NCI-H2107 (cell line): Measurements from ENCODE around the gene PRPSAP1.

Experiments
- DNase-seq: peaks from one replicate; lab custom pipeline; 2025; lab: John Stamatoyannopoulos, UW

Gene PRPSAP1

DNA sequence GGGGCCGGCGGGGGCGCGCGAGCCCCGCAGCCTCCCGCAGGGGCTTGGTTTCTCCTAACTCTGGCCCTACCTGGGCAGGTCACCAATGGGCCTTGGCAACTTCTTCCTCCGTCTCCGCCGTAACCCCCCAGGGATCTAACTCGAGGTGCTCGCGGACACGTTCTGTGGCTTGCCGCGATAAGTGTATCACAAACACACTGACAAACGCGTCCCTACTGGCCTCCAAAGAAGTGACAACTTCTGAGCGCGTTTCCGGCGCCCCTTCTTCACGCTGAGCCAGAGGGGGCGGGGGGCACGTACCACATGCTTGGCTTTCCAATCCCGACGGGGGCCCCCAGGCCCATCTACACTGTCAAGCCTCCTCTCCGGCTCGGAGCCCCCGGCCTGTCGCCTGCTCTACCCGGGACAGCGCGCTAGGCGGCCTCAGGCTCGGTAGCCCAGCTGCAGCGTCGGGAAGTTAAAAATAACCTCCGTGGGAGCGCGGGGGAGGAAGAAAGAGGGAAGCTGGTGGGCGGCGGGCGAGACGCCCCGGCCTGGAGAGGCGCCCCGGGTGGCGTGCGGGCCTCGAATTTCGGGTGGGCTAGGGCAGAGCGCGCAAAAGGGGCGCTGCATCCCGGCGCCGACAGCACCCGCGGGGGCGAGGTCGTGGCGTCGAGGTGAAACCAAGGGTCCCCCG lies 30.0 kb upstream of the PRPSAP1 start:
- DNase-seq = no peak

DNA sequence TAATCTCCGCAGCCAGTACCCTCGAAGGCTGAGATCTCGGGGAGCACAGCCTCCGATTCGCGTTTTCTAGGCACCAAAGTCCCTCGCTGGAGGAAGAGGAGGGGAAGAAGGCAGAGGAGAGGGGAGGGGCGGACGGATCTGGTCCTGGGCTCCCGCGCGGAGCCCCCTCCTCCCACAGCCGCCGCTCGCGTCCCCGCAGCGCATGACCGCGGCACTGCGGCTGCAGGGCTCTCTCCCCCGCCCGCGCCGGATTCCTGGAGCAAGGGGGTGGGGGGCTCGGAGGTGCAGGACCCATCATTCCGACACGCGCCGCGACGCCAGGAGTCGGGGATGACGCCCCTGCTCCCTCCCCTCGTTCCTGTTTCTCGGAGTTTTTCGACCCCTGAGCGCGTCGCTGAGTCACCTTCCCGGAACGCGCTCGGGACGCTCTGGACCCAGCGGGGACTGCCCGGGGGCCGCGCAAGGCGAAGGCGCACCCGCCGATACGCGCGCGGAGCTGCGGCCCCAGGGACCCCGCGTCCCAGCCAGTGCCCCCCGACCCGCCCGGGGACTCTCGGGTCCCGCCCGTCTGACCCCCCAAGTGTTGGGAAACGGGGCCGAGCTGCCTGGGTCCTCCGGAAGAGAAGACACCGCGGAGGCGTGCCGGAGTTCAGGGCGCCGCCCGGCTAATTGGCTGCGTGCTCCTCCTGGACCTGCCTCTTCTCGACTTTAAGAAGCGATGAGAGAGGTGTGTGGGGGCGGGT lies 29.3 kb upstream of the PRPSAP1 start:
- DNase-seq = no peak

DNA sequence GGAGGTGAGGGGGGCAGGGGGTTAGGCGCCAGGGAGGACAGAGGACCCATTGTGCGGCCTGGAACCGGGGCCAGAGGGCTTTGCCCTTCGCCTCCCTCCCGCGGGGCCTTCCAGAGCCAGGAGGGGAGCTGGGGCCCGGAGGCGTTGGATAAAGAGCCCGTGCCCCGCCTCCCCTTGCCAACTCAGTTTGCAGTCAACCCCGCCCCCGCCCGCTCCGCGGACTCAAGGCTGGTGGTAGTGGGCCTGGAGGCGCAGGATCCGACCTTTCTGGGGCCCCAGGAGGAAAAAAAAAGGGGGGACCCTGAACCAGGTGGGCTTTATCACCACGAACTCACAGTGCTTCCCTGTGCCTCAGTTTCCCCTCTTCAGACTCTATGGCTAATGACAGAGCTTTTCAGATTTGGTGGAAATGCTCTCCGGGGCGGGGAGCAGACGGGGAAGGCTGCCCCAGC lies 28.7 kb upstream of the PRPSAP1 start:
- DNase-seq = no peak

DNA sequence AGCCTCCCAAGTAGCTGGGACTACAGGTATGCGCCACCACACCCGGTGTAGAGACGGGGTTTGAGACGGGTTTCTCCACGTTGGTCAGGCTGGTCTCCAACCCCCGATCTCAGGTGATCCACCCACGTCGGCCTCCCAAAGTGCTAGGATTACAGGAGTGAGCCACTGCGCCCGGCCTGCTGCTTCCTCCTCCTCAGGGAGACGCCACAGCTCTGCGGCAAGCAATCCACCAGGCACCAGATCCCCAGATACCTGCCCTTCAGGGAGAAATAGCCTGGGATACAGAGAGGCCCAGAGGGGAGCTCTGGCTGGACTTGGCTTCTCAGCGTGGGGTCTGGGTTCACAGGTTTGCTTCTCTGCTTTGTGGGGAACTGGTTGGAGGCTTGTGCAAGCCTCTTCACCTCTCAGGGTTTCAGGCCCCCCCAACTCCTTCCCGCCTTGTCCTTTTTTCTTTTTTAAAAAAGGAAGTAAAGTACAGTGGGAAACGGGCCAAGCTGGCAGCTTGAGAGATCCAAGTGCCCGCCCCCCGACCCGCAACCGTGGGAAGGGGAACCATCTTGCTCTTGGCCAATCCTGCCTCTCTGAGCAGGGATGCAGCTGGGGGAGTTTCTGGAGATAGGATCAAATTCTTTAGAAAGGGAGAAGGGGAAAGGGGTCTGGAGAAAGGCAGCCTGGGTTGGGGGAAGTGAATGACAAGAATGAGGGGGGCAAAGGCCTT lies 28.1 kb upstream of the PRPSAP1 start:
- no peak for DNase-seq

DNA sequence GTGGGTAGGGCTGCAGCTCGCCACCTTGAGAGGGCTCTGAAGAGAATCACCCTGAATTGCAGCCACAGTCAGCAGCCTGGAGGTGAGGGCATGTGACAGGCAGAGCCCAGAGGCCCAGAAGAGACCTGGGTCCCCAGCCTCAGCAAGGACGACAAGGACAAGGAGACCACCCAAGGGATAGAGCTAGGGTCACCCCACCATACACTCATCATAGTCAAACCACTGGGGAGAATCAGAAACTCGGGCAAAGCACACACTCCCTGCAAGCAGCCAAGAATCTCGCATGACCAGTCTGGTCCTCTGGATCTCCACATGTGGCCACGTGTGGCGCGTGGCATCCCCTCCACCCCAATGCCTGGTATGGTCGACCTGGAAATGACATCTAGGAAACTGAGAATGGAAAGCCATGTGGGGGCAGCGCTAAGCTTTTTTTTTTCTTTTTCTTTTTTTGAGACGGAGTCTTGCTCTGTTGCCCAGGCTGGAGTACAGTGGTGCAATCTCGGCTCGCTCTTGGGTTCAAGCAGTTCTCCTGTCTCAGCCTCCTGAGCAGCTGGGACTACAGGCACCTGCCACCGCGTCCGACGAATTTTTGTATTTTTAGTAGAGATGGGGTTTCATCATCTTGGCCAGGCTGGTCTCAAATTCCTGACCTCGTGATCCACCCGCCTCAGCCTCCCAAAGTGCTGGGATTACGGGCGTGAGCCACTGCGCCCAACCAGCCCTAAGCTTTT lies 26.1 kb upstream of the PRPSAP1 start:
- DNase-seq = no peak

DNA sequence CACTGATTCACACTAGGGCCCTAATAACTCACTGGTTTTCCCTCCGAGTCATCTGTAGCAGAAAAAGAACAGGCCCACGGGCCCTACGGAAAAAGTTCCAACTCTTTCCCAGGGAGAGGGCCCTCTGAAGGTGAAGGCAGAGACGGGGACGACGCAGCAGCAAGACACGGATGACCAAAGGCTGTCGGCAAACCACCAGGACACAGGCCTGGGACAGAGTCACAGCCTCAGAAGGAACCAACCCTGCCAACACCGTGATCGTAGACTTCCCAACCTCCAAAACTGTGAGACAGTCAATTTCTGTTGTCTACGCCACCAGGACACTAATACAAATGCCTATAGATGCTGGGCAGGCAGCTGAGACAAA lies 25.5 kb upstream of the PRPSAP1 start:
- no peak for DNase-seq

DNA sequence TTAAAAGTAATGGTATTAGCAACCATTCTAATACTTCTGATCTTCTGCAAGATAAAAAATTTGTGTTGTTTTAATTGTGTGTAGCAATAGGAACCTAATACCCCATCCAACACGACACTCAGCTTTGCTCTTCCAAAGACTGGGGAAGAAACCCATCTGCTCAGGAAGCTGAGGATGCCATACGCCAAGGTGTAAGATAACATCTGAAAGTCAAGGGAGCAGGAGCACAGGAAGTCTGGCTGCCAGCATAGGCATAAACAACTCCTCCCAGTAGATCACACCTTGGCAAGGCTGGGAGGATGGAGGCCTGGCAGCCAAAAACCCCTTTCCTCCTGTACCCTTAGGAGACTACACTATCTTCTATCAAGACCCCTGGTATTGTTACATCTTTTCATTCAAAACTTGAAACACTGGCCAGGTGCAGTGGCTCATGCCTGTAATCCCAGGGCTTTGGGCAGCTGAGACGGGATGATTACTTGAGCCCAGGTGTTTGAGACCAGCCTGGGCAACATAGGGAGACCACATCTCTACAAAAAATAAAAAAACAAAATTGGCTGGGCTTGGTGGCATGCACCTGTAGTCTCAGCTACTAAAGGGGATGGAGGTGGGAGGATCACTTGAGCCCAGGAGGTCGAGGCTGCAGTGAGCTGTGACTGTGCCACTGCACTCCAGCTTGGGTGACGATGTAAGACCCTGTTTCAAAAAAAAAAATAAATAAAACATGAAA lies 25.0 kb upstream of the PRPSAP1 start:
- DNase-seq = no peak

DNA sequence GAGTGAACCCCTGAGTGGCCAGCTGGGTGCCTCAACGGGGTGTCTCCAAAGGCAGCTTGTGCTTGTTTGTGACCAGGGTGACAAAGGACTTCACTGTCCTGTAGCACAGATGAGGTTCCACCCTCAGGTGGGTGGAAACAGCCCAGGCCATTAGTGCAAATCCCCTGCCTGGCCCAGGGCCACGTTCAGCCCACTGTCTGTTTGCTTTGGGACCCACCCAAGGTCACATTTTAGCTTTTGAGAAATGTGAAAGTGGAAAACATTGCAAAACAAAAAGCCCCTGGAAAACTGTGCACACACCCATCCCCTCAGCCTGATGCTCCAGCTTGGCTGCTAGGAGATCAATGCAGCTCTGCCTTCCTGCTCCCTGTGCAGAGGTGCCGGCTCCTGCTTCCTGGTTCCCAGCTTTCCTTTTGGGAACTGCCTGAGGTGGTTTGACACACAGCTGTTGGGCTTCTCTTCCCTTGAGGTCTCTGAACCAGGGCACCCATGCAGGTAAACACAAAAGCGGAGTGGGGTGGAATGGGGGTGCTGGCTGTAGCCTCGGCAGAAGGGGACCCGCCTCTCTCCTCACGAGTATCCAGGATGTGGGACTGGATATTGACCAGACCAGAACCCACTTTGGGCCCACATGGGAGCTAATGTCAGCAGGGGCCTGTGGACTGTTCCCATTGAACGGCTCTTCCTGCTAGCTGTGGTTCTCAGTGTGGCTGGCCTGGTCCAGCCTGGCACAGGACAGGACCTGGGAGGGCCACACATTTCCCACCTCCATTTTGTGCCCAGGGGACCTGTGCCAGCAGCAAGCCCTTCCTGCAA lies 22.8 kb upstream of the PRPSAP1 start:
- DNase-seq = no peak

DNA sequence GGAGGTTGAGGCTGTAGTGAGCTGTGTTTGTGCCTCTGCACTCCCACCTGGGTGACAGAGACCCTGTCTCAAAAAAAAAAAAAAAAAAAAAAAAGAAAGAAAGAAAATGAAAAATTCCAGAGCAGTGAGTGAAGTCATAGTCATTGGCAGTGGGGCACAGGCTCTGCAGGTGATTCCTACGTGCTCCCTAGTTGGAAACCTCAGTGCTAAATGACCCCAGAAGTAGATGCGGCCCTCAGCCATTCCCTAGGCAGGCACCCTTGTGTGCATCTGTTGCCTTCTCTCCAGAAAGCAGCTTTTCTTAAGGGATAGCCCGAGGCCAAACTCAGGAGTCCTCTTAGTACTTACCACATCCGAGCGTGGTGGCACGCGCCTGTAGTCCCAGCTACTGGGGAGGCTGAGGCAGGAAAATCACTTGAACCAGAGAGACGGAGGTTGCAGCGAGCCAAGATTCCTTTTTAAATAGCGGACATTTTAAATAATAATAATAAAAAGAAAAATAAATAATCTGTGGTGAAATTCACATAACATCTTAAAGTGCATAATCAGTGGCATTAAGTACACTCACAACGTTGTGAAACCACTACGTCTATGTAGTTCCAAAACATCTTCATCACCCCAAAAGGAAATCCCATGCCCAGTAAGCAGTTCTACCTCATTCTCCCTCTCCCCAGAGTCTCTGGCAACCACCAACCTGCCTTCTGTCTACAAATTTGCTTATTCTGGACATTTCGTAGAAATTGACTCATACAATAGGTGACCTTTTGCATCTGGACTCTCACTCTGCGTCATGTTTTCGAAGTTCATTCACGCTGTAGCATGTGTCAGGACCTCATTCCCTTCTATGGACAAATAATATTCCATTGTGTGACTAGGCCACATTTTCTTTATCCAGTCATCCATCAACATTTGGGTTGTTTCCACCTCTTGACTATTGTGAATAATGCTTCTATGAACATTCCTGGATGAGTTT lies 18.2 kb upstream of the PRPSAP1 start:
- no peak for DNase-seq

DNA sequence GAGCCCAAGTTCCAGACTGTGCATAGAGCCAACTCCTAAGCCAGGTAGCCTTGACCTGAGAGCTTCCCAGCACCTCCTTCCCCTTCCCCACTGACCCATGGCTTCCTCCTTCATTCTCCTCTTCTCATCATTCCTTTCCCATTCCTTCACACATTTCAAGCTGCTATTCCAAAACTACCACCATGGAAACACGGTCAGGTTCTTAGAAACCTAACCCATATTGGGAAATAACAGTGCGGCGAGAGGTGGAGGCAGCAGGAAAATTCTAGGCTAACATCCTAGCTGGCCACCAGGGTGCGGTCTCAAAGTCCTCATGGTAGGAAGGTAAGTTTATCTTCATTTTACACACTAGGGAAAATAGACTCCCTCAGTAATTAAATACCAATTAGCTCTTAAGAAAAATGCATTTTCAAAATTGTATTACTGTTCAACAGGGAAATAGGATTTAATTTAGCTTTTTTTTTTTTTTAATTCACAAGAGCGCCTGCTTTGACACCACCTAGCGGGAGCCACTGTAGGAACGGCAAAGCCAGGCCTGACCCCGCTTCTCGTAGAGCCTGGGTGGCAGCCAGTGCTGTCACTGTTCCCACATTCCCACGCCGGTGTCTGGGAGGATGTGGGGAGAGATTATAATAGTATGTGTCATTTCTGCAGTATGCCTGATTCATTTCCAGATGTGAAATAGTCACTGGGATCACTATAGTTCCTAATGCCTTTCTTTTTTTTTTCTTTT lies 16.7 kb upstream of the PRPSAP1 start:
- no peak for DNase-seq

DNA sequence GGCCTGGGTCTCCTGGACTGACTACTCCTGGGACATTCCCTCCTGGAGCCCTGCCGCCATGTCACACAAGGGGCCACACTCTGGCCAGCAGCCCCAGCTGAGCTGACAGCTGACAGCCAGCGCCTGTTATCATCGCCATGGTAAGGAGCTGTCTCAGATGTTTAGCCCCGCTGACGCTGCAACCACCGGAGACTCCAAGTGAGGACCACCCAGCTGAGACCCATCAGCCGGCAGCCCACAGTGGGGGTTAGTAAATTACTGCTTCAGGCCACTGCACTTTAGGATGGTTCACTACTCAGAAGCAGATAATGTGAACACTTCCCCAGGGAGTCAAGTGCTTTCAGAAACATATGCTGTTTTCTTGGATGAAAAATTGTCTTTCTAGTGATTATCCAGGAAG lies 16.1 kb upstream of the PRPSAP1 start:
- DNase-seq = no peak

DNA sequence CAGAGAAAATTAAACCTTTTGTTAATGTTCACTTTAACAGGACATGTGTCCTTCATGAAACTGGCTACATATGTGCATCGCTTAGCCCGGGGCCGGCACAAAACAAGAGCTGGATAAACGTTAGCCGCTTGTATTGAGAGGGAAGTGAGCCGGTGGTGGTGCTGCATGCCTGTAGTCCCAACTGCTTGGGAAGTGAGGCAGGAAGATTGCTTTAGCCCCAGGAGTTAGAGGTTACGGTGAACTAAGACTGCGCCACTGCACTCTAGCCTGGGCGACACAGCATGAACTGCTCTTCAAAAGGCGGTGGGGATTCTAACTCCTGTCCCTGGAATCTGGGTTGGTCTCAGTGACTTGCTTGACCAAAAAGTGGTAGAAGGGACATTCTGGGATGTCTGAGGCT lies 15.7 kb upstream of the PRPSAP1 start:
- no peak for DNase-seq

DNA sequence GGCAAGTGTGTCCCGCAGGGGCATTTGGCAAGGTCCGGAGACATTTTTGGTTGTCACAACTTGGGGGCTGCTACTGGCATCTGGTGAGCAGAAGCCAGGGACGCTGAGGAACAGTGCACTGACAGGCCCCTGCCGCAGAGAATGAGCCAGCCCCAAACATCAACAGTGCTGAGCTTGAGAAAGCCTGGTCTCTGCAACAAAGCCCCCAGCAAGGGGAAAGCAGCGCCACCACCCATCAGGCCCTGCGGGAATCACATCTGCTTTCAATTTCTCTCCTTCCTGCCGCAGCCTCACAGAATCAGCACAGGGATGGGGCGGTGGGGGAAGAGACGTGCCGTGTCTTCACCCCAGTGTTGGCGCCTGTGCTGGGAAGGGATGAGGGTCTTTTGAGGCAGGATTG lies 14.8 kb upstream of the PRPSAP1 start:
- no peak for DNase-seq

DNA sequence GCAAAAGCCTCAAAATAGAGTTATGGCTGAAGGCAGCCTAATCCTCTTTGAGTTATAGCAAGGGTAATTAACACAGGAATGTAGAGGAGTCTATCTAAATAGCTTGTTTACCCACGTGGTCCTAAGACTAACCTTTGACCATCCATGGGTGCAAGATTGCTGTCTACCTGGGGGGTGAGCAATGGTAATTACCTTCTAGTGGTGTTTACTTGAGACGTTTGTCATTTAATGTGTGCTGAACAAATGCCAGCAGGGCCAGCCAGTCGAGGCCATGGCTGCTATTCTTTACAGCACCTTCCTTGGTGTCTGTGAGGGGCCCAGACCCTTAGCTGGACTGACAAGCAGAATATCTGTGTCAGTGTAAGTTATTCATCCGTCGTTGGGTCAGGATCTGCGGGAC lies 13.9 kb upstream of the PRPSAP1 start:
- no peak for DNase-seq

DNA sequence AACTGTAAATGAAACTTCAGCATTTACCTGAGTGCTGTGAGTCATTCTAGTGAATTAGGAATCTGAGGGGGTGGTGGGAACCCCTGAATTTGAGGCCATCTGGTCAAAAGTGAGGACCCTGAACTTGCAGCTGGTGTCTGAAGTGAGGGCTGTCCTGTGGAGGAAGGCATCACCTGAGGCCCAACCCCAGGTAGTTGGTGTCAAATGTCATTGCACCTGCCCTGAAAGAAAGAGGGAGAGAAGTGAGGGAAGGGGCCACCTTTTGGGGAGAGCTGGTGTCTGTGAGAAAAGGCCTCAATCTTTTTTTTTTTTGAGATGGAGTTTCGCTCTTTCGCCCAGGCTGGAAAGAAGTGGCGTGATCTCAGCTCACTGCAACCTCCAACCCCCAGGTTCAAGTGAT lies 12.5 kb upstream of the PRPSAP1 start:
- no peak for DNase-seq

DNA sequence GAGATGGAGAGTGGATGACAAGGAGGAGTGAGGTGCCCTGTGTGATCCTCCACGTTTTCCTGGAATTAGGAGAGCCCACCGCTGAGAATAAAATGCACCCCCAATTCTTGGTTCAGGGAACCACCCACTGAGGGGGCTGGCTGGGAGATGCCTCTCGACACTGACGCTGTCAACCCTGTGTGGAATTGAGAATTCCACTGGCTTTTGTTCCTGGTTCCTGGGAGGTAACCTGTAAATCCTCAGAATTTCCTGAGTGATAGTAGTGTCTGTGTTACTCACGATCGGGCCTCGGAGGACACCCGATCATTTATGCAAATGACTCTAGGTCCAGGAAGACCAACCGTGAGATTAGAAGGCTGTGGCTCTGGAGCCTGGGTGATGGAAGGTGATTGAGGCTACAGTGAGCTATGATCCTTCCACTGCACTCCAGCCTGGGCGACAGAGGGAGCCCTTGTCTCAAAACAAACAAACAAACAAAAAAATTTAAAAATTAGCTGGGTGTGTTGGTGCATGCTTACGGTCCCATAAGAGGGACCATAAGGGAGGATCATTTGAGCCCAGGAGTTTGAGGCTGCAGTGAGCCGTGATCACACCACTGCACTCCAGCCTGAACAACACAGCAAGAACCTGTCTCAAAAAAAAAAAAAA lies 11.7 kb upstream of the PRPSAP1 start:
- DNase-seq = no peak

DNA sequence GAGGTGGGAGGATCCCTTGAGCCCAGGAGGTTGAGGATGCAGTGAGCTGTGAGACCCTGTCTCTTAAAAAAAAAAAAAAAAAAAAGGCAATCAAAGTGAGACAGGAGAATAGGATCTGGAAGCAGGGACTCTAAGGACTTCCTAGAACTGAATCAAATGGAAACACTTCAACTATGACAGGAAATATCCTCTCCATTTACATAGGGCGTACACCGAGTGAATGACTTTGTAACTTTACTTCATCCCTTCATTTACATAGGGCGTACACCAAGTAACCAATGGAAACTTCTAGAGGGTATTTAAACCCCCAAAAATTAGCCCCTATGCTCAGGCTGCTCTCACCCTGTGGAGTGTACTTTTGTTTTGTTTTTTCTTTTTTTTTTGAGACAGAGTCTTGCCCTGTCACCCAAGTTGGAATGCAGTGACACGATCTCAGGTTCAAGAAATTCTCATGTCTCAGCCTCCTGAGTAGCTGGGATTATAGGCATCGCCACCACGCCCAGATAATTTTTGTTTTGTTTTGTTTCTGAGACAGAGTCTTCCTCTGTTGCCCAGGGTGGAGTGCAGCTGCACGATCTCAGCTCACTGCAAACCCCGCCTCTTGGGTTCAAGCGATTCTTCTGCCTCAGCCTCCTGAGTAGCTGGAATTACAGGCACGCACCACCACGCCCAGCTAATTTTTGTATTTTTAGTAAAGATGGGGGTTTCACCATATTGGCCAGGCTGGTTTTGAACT lies 9.6 kb upstream of the PRPSAP1 start:
- no peak for DNase-seq

DNA sequence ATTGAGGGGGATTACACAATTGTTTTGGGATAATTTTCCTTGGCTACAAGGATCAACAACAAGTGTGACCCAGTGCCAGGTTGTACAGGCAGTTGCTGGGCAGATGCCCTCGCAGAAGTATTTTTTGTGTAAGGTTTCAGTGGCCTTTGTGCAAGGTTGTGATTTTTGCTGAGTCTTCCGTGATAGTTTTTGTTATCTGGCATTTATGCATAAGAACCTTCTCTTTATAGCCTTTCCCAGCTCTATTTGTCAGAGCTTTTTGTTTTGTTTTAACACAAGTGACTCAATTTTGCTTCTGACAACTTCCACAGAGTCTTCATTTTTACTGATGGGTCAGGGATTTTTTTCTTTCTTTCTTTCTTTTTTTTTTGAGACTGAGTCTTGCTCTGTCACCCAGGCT lies 6.7 kb upstream of the PRPSAP1 start:
- no peak for DNase-seq
